ENCODE results near the gene CSF3R.
"Not testable (repeated sequence)": the region's sequence is repeated elsewhere in the genome, so short reads cannot be mapped to it uniquely, and the experiment has no call there.

CSF3R gene

GRCh38 chr1:36512842-36513241, 30.1 kb upstream of the CSF3R start:
- Histone ChIP-seq H3K27ac (replicated peaks) (no peak overlapping the region), H3K4me3 (replicated peaks; ENCODE audit: insufficient read depth, low read length) (no peak overlapping the region), H3K27me3 (ENCODE audit: insufficient read depth, poor library complexity, severe bottlenecking) (no peaks in the 10 kb centered on the region)
- TF ChIP-seq SPI1 (IDR thresholded peaks at IDR 0.05; ENCODE audit: borderline replicate concordance, low read depth) (no peak), POLR2AphosphoS5 (IDR thresholded peaks at IDR 0.05; ENCODE audit: low read depth) (no peak), GABPA (IDR thresholded peaks at IDR 0.05; ENCODE audit: low read depth) (no peak), CTCF (IDR thresholded peaks at IDR 0.05; ENCODE audit: insufficient read depth, low read length) (no peak), REST (IDR thresholded peaks at IDR 0.05; ENCODE audit: insufficient replicate concordance, low read depth) (no peak)
- no peak for DNase-seq (ENCODE audit: low read depth in 1 of 2, low spot score in 1 of 2)

GRCh38 chr1:36511804-36512798, 29.4 kb upstream of the CSF3R start:
- DNase-seq (ENCODE audit: low read depth in 1 of 2, low spot score in 1 of 2): no peak
- no peak for TF ChIP-seq REST (IDR thresholded peaks at IDR 0.05; ENCODE audit: insufficient replicate concordance, low read depth)
- TF ChIP-seq CTCF (IDR thresholded peaks at IDR 0.05; ENCODE audit: insufficient read depth, low read length): no peak
- TF ChIP-seq SPI1 (IDR thresholded peaks at IDR 0.05; ENCODE audit: borderline replicate concordance, low read depth): no peak
- TF ChIP-seq POLR2AphosphoS5 (IDR thresholded peaks at IDR 0.05; ENCODE audit: low read depth): no peak
- no peak for TF ChIP-seq GABPA (IDR thresholded peaks at IDR 0.05; ENCODE audit: low read depth)
- Histone ChIP-seq H3K27me3 (ENCODE audit: insufficient read depth, poor library complexity, severe bottlenecking) (no peaks in the 10 kb centered on the region), H3K4me3 (replicated peaks; ENCODE audit: insufficient read depth, low read length) (no peak overlapping the region), H3K27ac (replicated peaks) (no peak overlapping the region)

GRCh38 chr1:36511220-36511619, 28.5 kb upstream of the CSF3R start:
- not testable (repeated sequence) for H3K4me3 ChIP-seq (replicated peaks; ENCODE audit: insufficient read depth, low read length); H3K27ac ChIP-seq (replicated peaks); H3K27me3 ChIP-seq (ENCODE audit: insufficient read depth, poor library complexity, severe bottlenecking); DNase-seq (ENCODE audit: low read depth in 1 of 2, low spot score in 1 of 2)
- peak; percentile 93 for TF ChIP-seq SPI1 (IDR thresholded peaks at IDR 0.05; ENCODE audit: borderline replicate concordance, low read depth)

- no peak for DNase-seq (ENCODE audit: low read depth in 1 of 2, low spot score in 1 of 2)
- TF ChIP-seq SPI1 (IDR thresholded peaks at IDR 0.05; ENCODE audit: borderline replicate concordance, low read depth) (no peak), POLR2AphosphoS5 (IDR thresholded peaks at IDR 0.05; ENCODE audit: low read depth) (no peak), GABPA (IDR thresholded peaks at IDR 0.05; ENCODE audit: low read depth) (no peak), REST (IDR thresholded peaks at IDR 0.05; ENCODE audit: insufficient replicate concordance, low read depth) (no peak), CTCF (IDR thresholded peaks at IDR 0.05; ENCODE audit: insufficient read depth, low read length) (no peak)
- Histone ChIP-seq H3K4me3 (replicated peaks; ENCODE audit: insufficient read depth, low read length) (no peak overlapping the region), H3K27ac (replicated peaks) (no peak overlapping the region), H3K27me3 (ENCODE audit: insufficient read depth, poor library complexity, severe bottlenecking) (no peaks in the 10 kb centered on the region)
These were observed 27.7 kb upstream of the CSF3R start for GRCh38 chr1:36510418-36510817.
